ENCODE data around the gene FOLR2. TPM values are rescaled to one million over a fixed set of nuclear protein-coding genes. Genes with fewer than 3 reads are reported as not detected.
"Not testable (repeated sequence)": the region's sequence is repeated elsewhere in the genome, so short reads cannot be mapped to it uniquely, and the experiment has no call there.

The FOLR2 gene
- total RNA-seq = not detected in 2 replicates

- no peak for DNase-seq (ENCODE audit: low read depth)
- no peak within 1 kb of the TSS for H3K4me3 ChIP-seq (ENCODE audit: low read depth, low read length)
- TF ChIP-seq CTCF (IDR thresholded peaks at IDR 0.05; ENCODE audit: insufficient read depth, low read depth, low read length) = no peak
These were observed at the start of gene FOLR2 for GRCh38 chr11:72216638-72217037. Gene FOLR2, plus strand, starts transcription at chr11:72216794. Its CDS starts 1,791 bp downstream, at chr11:72218585.

GRCh38 chr11:72169046-72169555, 47.5 kb upstream of the FOLR2 start:
- H3K4me3 ChIP-seq (ENCODE audit: low read depth, low read length); DNase-seq (ENCODE audit: low read depth): not testable (repeated sequence)

GRCh38 chr11:72169754-72170153, 46.8 kb upstream of the FOLR2 start:
- DNase-seq (ENCODE audit: low read depth); H3K4me3 ChIP-seq (ENCODE audit: low read depth, low read length): not testable (repeated sequence)

- H3K4me3 ChIP-seq (ENCODE audit: low read depth, low read length); DNase-seq (ENCODE audit: low read depth): not testable (repeated sequence)
These were observed 44.6 kb upstream of the FOLR2 start for GRCh38 chr11:72172043-72172442.

- H3K4me3 ChIP-seq (ENCODE audit: low read depth, low read length) = no peak overlapping the region
- DNase-seq (ENCODE audit: low read depth) = no peak
- TF ChIP-seq CTCF (IDR thresholded peaks at IDR 0.05; ENCODE audit: insufficient read depth, low read depth, low read length) = no peak
These were observed 43.3 kb upstream of the FOLR2 start for GRCh38 chr11:72173291-72173690.

GRCh38 chr11:72174302-72175070, 42.1 kb upstream of the FOLR2 start:
- H3K4me3 ChIP-seq (ENCODE audit: low read depth, low read length) = no peak overlapping the region
- no peak for TF ChIP-seq CTCF (IDR thresholded peaks at IDR 0.05; ENCODE audit: insufficient read depth, low read depth, low read length)
- DNase-seq (ENCODE audit: low read depth) = no peak

GRCh38 chr11:72177656-72178055, 38.9 kb upstream of the FOLR2 start:
- no peak for TF ChIP-seq CTCF (IDR thresholded peaks at IDR 0.05; ENCODE audit: insufficient read depth, low read depth, low read length)
- no peak overlapping the region for H3K4me3 ChIP-seq (ENCODE audit: low read depth, low read length)
- no peak for DNase-seq (ENCODE audit: low read depth)

- H3K4me3 ChIP-seq (ENCODE audit: low read depth, low read length) = no peak overlapping the region
- no peak for TF ChIP-seq CTCF (IDR thresholded peaks at IDR 0.05; ENCODE audit: insufficient read depth, low read depth, low read length)
- DNase-seq (ENCODE audit: low read depth) = no peak
These were observed 37.4 kb upstream of the FOLR2 start for GRCh38 chr11:72179049-72179803.
